Pulmonary artery endothelial cell (primary cell): ENCODE results near the gene PXDN. TPM values are rescaled to one million over a fixed set of nuclear protein-coding genes. Genes with fewer than 3 reads are reported as not detected.
A peak's percentile ranks its signal among the peaks of the same experiment; 100 is the strongest.
"Not testable (repeated sequence)": the region's sequence is repeated elsewhere in the genome, so short reads cannot be mapped to it uniquely, and the experiment has no call there.

Experiments
- DNase-seq: peaks from one replicate; pipeline ENCODE4 v3.0.0-alpha.2; 2011; ENCODE audit warnings: low read depth, low spot score
- total RNA-seq: library from RNA; depleted of rRNA; stranded (reverse); fragments of >200 nt; gene quantifications from 2 replicates; pipeline ENCODE4 v1.2.3, GENCODE V29; 2014

Gene PXDN
- total RNA-seq, 1 donor from 2014 or later, result 307 TPM

GRCh38 chr2:1777781-1778180 is 33.5 kb upstream of the PXDN start:
- DNase-seq, result no peak

GRCh38 chr2:1777156-1777555 is 32.8 kb upstream of the PXDN start:
- DNase-seq, result no peak

GRCh38 chr2:1775511-1776035 is 31.3 kb upstream of the PXDN start:
- DNase-seq, result no peak

- no peak for DNase-seq
Measured at GRCh38 chr2:1774929-1775328, 30.6 kb upstream of the PXDN start.

- DNase-seq, result no peak
Measured at GRCh38 chr2:1773883-1774282, 29.6 kb upstream of the PXDN start.

- DNase-seq, result no peak
Measured at GRCh38 chr2:1772471-1773267, 28.4 kb upstream of the PXDN start.

GRCh38 chr2:1771626-1772280 is 27.4 kb upstream of the PXDN start:
- DNase-seq, result no peak

GRCh38 chr2:1770566-1771380 is 26.5 kb upstream of the PXDN start:
- DNase-seq, result no peak

- peak; percentile 32 for DNase-seq
Measured at GRCh38 chr2:1769703-1770422, 25.5 kb upstream of the PXDN start.

- DNase-seq, result no peak
Measured at GRCh38 chr2:1767939-1768691, 23.8 kb upstream of the PXDN start.

- no peak for DNase-seq
Measured at GRCh38 chr2:1766851-1767811, 22.8 kb upstream of the PXDN start.

- DNase-seq, result no peak
Measured at GRCh38 chr2:1766425-1766824, 22.1 kb upstream of the PXDN start.

GRCh38 chr2:1765201-1765600 is 20.9 kb upstream of the PXDN start:
- not testable (repeated sequence) for DNase-seq

- no peak for DNase-seq
Measured at GRCh38 chr2:1759611-1759930, 15.3 kb upstream of the PXDN start.

GRCh38 chr2:1758774-1759610 is 14.7 kb upstream of the PXDN start:
- no peak for DNase-seq

- DNase-seq, result no peak
Measured at GRCh38 chr2:1758171-1758570, 13.9 kb upstream of the PXDN start.

GRCh38 chr2:1757567-1757966 is 13.3 kb upstream of the PXDN start:
- DNase-seq, result no peak

GRCh38 chr2:1757146-1757545 is 12.8 kb upstream of the PXDN start:
- DNase-seq, result not testable (repeated sequence)

GRCh38 chr2:1756456-1756855 is 12.1 kb upstream of the PXDN start:
- DNase-seq, result no peak
